HG02840 (cell line): ENCODE results near the gene CGA.

Experiments
- ATAC-seq: cut with Tn5 transposase; IDR thresholded peaks from one replicate; pipeline ENCODE4 v1.9.1; 2021; ENCODE audit warnings: mild to moderate bottlenecking, moderate library complexity, moderate number of reproducible peaks; ENCODE audit not compliant: unreplicated experiment, low FRiP score

CGA gene

DNA sequence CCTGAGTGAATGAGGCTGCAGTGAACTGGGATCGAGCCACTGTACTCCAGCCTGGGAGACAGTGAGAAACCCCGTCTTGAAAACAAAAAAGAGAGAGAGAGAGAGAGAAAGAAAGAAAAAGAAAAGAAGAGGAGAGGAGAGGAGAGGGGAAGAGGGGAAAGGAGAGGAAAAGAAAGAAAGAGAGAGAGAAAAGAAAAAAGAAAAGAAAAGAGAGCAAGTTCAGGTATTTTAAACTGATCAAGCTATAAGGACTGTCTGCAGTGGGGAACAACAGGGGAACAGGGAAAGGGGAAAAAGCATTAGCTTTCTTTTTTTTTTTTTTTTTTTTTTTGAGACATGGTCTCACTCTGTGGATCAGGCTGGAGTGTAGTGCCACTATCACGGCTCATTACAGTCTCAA lies 2.5 kb downstream of the CGA start:
- no peak for ATAC-seq

DNA sequence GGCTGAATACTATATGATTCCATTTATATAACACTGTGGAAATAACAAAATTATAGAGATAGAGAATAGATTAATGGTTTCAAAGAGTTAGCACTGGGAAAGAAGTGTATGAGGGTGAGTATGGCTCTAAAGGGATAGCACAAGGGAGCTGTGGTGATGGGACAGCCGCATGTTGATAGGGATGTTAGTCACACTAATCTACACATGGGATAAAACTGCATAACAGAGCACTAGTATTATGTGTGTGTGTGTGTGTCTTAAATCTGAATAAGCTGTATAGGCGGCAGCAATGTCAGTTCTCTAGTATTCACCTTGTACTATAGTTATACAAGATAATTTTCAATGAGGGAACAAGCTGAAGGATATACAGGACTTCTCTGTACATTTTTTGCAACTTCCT lies 5.8 kb downstream of the CGA start:
- no peak for ATAC-seq

DNA sequence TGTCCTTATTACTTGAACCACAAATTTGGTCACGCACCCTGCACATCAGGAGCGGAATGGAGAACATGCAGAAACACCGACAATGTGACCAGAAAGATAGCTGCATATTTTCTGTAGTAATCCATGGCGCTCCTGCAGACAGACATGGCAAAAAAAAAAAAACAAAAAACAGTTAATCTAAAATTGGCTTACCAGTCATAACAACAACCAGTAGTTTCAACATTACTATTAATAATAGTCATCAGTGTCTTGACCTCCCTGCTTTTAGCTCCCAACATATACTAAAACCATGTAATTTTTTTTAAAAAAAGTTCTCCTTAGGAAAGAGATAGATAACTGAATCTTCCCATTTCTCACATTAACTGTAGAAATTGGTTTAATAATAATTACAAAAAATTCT lies 6.8 kb downstream of the CGA start:
- no peak for ATAC-seq

DNA sequence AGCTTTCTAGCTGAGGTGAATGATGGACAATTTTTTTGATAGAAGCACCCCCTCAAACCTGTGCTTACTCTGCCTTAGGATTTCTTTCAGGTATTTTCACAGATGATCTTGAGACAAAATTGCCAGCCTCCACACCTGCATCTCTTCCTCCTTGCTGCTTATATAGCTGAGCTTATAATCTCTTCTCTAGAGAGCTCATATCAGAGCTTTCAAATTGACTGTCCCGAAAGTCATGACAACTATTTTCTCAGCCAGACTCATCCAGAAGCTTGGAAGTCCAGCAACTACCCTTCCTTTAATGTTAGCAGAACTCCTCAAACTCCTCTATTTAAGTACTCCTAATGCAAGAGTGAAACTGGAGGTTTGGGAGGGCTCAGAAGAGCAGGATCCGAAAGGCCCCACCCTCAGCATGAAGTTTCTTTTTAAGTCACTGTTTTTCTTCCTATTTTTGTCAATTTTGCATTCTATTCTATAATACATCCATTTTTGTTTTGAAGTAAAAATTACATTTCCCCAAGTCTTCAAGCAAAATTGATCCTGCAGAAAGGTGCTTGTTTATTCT lies 12.7 kb downstream of the CGA start:
- ATAC-seq, result no peak

DNA sequence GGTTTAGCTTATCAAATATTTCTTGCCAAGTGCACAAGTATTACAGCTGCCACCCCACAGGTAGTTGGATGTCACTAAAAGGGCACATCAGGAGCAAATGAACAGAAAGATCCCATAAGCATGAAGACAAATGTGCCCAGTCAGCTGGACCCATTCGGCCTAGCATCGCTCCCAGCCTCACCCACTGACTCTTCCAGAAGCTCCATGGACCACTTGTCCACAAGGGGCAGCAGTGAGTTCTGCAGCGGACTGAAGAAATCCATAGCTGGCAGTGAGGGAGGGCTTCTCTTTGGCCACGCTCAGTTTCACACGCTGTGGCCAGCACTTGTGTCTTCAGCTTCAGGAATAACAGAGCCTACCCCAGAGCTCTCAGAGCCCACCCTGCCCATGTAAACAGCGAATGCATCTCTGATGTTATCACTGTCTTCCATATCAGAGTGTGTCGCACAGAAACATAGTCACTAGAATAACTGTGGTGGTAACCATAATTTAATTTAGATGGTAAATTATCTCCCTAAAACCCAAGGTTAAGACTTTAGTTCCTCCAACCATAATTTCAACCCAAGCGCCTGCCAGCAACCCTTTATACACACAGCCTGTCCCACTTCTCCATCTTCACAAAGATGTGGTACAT lies 15.8 kb downstream of the CGA start:
- no peak for ATAC-seq

DNA sequence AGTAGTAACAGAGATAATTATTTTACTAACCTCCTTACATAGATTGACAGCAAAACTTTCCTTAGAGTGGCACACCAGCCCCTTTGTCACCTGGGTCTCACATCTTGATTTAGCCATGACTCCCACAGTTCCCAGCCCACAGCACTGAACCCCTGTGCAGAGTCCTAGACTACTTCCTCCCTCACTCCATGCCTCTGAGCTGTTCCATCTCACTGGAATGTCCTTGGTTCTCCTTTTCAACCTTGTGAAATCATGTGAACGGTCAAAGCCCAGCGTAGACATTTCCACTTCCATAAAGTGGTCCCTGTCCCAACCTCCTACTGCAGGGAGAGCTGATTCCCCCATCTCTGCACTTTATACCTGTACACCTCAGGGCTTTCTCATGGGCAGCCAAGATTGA lies 19.7 kb downstream of the CGA start:
- ATAC-seq, result no peak

DNA sequence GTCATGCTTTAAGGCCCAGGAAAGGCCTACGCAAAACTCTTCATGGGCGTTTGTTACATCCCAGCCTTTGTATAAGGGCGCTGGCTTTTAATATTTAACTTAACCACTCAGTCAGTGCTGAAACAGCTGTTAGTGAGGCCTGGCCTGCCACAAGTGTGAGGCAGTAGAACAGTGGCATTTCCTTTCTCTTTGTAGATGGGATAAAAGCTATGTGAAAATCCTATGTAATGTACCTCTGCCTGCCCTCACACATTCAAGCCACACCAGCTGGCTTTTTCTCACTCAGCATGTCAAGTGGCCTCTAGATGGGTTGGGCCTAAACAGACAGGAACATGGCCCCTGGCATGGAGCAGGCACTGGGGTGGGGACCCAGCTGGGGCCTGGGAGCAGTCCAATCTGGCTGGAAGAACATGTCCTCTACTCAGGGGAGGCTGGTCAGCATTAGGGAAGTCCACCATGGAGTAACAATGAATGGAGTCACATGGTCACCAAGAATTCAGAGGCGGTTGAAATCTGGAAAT lies 20.7 kb downstream of the CGA start:
- ATAC-seq, result no peak

DNA sequence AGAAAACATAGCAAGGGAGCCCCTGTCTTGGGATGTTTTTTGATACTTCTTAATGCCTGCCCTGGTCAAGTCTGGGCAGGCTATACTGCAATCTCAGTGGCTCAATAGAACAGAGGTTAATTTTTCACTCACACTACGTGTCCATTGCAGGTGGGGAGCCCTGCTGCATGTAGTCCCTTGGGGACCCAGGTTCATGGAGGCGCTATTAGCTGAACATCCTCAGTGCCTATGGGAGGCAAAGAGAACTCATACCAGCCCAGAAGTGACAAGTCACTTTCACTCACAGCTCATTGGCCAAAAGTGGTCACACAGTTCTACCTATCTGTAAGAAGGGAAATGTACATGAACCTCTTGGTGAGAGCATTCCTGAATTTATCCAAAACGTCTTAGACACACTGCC lies 23.2 kb downstream of the CGA start:
- no peak for ATAC-seq

DNA sequence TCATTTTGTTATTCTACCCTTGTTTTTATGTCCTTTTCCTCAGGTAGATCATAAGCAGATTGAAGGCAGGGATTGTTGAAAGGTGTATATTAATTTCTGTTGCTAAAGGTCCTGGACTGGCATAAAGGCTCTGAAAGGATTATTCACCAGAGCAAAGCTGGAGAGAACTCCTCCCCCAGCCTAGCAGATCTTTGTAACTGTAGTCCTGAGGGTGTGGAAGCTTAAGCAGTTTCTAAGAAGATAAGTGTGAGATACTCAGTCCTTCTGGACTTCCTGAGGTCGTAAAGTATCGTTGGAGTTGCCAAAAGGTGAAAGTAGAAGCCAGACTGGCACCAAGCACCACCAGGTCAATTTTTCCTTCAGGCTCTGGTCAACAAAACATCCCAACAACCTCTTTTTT lies 24.2 kb downstream of the CGA start:
- no peak for ATAC-seq

DNA sequence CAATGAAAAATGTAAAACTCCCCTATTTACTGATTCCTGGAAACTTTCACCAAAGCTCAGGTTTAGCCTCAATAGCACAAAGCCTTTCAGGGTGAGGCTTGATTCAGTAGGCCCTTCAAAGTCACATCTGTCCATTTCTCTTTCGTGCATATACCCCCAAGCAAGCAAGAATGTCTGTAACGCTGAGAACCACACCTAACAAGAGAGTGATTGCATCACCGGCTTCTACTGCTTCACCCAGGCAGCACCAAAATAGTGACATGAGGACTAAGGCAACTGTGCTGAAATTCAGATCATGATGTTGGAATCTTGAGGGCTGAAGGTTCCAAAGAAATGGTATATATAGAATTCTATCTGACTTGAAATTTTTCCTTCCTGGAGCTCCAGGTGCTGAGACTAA lies 26.1 kb downstream of the CGA start:
- no peak for ATAC-seq

DNA sequence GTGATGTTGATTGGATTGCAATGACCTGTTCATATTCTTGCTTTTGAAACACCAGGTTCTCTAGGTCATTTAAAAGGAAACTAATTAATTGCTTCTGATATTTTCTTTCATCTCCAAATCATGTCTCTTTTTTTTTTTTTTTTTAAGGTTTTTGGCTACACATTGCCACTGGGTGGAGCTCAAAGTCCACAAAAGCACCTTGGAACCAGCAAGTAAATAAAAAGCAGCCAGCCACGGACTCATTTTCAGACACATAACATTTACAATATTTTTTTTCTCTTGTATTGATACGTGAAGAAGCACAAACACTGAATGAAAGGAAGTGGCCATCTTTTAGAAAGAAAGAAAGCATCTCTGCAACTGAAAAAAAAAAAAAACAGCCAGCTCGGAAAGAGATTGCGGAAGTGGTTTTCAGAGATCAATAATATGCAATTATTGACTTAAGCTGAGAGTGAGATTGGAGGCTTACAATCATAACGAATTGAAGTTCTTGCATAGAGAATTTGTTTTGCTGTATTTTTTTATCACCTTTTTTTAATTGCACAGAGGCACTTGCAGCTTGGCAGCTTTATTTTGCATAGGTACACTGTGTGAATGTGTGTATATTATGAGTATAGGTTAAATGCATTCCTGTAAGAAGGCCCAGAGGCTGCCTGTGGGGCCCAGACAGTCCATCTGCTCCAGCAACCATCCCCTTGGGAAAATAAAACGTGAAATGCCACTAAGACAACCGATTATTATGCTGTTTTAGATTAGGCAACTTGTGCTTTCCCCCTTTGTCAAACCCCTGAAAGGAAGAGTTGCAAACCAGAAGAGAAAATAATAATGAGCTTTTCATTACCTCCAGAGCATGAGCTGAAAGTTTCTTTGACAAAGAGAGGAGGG lies 28.2 kb downstream of the CGA start:
- no peak for ATAC-seq

DNA sequence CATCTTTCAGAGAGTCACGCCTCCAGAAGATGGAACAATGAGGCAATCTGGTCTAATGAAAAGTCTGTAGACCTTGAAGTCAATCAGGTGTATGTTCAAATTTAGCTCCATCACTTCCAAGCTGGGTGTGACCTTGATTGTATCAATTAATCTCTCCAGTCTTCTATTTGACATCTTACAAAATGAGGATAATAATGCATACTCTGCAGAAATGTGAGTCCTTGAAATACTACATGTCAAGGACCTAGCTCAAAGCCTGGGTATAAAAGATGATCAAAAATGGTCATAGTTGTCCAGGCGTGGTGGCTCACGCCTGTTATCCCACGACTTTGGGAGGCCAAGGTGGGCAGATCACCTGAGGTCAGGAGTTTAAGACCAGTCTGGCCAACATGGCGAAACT lies 29.8 kb downstream of the CGA start:
- no peak for ATAC-seq

DNA sequence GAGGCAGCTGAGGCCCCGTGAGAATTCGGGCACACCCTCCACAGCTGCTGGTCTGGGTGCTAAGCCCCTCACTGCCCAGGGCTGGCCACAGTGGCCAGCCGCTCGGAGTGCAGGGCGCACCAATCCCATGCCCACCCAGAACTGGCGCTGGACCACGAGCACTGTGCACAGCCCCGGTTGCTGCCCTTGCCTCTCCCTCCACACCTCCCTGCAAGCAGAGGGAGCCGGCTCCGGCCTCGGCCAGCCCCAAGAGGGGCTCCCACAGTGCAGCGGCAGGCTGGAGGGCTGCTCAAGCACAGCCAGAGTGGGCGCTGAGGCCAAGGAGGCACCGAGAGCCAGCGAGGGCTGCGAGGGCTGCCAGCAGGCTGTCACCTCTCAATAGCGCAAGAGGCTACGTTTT lies 35.0 kb downstream of the CGA start:
- ATAC-seq, result no peak

DNA sequence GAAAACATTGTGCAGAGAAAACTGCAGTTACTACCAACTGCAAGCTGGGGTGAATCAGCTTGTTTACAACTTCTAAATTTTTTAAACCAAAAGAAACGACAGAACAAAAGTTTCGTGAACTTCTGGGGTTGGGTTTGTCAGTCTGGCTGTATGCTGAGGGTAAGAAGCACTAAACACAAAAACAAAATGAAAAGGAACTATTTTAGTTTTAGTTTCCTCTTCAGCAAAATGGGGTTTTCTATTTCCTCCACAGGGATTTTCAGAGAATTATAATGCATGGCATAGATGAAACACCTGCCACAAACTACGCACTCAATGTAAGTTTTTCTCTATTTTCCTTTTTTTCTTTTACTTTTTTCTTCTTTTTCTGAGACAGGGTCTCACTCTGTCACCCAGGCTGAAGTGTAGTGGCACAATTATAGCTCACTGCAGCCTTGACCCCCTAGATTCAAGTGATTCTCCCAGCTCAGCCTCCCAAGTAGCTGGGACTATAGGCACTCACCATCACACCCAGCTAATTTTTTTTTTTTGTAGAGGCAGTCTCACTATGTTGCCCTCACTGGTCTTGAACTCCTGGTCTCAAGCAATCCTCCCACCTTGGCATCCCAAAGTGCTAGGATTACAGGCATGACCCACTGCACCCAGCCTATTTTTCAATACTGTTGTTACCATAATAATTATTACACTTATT lies 40.6 kb downstream of the CGA start:
- no peak for ATAC-seq

DNA sequence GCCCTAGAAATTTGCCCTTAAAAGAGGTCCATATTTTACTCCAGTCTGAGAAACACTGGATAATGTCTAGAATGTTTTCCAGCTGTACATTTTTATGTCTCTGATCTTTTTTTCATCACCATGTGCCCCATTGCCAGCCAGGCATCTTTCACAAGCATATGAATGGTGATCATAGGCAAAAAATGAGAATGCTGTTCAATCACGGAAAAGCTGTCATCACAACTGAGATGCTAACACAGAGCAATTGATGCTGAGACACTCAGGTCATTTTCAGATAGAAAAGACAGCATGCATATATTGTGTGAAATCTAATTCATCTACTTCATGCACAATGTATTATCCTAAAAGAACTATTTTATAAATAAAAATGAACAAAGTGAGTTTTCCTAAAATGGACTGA lies 41.6 kb downstream of the CGA start:
- ATAC-seq, result no peak

DNA sequence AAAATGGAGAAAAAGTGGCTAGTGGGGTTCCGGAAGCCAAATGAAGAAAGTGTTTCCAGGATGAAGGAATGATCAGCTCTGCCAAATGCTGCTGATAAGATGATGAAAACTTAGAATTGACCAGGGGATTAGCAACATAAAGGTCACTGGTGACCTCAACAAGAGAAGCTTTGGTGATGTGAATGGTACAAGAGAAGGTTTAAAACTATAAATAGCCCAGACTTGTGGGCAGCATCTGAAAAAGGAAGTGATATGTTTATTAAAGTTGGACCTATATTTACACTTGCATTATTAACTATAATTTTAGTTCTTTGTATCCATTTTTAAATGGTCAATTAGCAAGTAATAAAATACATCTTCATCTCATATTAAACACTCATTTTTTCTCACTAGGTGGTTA lies 45.1 kb downstream of the CGA start:
- ATAC-seq, result no peak

DNA sequence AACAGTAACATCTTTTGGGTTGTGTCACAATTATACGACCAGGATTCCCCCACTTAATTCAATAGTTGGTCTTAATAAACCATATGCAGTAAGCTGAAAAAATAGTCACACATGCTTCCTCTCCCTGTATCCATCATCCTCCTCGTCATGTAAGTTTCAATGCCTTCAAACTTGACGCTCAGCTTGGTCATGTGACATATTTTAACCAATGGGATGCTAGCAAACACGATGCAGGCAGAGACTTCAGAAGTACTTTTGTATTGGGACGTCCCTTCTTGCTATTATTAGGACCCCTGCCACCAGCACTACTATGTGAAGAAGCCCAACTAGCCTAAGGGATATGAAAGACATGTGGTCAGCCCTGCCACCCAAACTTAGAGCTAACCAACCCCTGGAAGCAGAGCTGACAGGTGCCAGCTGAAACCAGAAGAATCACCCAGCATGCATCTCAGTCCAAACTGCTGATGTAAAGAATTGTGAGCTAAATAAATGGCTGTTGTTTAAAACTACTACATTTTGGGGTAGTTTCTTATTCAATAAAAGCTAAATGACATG lies 49.3 kb downstream of the CGA start:
- no peak for ATAC-seq

DNA sequence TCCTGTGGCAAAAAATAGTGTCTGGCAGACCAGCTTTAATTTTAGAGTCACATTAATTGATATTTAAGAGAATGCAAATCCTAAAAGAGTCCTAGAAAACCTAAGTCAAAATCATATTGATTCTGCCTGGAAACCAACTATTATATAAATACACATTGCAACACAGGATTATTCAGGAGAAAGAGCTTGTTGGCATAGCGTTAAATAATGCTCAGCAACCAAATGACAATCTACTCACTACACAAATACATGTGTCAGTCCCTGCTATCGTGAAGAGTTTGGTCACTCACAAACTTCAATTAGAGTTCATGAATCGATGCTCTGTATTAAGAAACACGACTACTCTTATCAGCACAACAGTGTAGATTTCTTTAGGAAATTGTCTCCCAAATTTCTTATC lies 54.2 kb downstream of the CGA start:
- no peak for ATAC-seq
